ENCODE results near the gene CNBP. TPM values are rescaled to one million over a fixed set of nuclear protein-coding genes. Genes with fewer than 3 reads are reported as not detected.
"Not testable (repeated sequence)": the region's sequence is repeated elsewhere in the genome, so short reads cannot be mapped to it uniquely, and the experiment has no call there.

CNBP gene
- total RNA-seq, 1 experiment from 2014 or later, result 331 TPM

DNA sequence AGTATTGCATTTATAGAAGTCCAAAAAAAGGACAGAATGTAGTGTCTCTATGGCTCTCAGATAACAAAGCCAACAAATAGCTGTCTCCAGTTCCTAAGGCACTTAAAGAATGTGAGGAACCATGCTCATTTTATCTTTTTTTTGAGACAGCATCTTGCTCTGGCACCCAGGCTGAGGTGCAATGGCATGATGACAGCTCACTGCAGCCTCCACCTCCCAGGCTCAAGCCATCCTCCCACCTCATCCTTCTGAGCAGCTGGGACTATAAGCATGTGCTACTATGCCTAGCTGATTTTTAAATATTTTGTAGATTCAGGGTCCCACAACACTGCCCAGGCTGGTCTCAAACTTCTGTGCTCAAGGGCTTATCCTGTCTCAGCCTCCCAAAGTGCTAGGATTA is 38.9 kb downstream of the CNBP start:
- Mint-ChIP-seq H3K4me3 (ENCODE audit: low read depth, unreplicated experiment) (no peak overlapping the region), H3K27ac (ENCODE audit: unreplicated experiment) (no peak overlapping the region), H3K27me3 (ENCODE audit: unreplicated experiment) (no peaks in the 10 kb centered on the region), H3K36me3 (ENCODE audit: insufficient read depth, unreplicated experiment) (peaks cover 49% of the 10 kb centered on the region), H3K9me3 (ENCODE audit: low read depth, unreplicated experiment) (no peaks in the 10 kb centered on the region), H3K4me1 (ENCODE audit: low read depth, unreplicated experiment) (no peaks in the 10 kb centered on the region)
- BruUV-seq (replicated peaks), result no TSS peak
- TF ChIP-seq CTCF (IDR thresholded peaks at IDR 0.05; ENCODE audit: unreplicated experiment), result no peak
- CTCF ChIA-PET, result interaction anchor here (1.2 kb wide), 1 partner anchor 101 kb away, joined by 3 read pairs; no protein-coding TSS in a partner anchor
- intact Hi-C loops (cut with micrococcal nuclease; ENCODE audit: unreplicated experiment), result no loop called here
- no peak for DNase-seq

DNA sequence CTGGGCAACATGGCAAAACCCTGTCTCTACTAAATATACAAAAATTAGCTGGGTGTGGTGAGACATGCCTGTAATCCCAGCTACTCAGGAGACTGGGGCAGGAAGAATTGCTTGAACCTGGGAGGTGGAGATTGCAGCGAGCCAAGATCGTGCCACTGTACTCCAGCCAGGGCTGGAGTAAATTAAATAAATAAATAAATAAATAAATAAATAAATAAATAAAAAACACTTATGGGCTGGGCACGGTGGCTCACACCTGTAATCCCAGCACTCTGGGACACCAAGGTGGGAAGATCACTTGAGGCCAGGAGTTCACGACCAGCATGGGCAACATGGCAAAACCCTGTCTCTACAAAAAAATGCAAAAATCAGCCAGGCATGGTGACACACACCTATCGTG is 42.7 kb downstream of the CNBP start:
- H3K4me1 Mint-ChIP-seq (ENCODE audit: low read depth, unreplicated experiment); CTCF ChIA-PET; H3K27me3 Mint-ChIP-seq (ENCODE audit: unreplicated experiment); DNase-seq; H3K9me3 Mint-ChIP-seq (ENCODE audit: low read depth, unreplicated experiment); intact Hi-C loops (cut with micrococcal nuclease; ENCODE audit: unreplicated experiment); BruUV-seq (replicated peaks); H3K4me3 Mint-ChIP-seq (ENCODE audit: low read depth, unreplicated experiment); H3K27ac Mint-ChIP-seq (ENCODE audit: unreplicated experiment): not testable (repeated sequence)
- H3K36me3 Mint-ChIP-seq (ENCODE audit: insufficient read depth, unreplicated experiment), result peaks cover 63% of the 10 kb centered on the region

- CTCF ChIA-PET, result interaction anchor here (0.8 to 1.2 kb wide), 2 partner anchors 9 to 27 kb away, joined by 4 to 9 read pairs; no protein-coding TSS in a partner anchor
- Mint-ChIP-seq H3K27me3 (ENCODE audit: unreplicated experiment) (no peaks in the 10 kb centered on the region), H3K36me3 (ENCODE audit: insufficient read depth, unreplicated experiment) (peaks cover 61% of the 10 kb centered on the region), H3K4me1 (ENCODE audit: low read depth, unreplicated experiment) (no peaks in the 10 kb centered on the region), H3K9me3 (ENCODE audit: low read depth, unreplicated experiment) (no peaks in the 10 kb centered on the region), H3K27ac (ENCODE audit: unreplicated experiment) (no peak overlapping the region), H3K4me3 (ENCODE audit: low read depth, unreplicated experiment) (no peak overlapping the region)
- no peak for DNase-seq
- intact Hi-C loops (cut with micrococcal nuclease; ENCODE audit: unreplicated experiment), result no loop called here
- BruUV-seq (replicated peaks), result TSS peak; percentile 7
- no peak for TF ChIP-seq CTCF (IDR thresholded peaks at IDR 0.05; ENCODE audit: unreplicated experiment)
Observed at GRCh38 chr3:129139911-129140310, 43.8 kb downstream of the CNBP start.

DNA sequence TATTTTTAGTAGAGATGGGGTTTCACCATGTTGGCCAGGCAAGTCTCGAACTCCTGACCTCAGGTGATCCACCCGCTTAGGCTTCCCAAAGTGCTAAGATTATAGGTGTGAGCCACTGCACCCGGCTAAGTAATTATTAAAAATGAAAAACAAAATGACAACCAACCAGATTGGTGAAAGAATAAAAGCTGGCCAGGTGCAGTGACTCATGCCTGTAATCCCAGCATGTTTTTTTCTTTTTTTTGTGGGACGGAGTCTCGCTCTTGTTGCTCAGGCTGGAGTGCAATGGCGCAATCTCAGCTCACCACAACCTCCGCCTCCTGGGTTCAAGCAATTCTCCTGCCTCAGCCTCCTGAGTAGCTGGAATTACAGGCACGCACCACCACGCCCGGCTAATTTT is 47.4 kb downstream of the CNBP start:
- H3K9me3 Mint-ChIP-seq (ENCODE audit: low read depth, unreplicated experiment); H3K27ac Mint-ChIP-seq (ENCODE audit: unreplicated experiment); BruUV-seq (replicated peaks); DNase-seq; H3K4me1 Mint-ChIP-seq (ENCODE audit: low read depth, unreplicated experiment); H3K4me3 Mint-ChIP-seq (ENCODE audit: low read depth, unreplicated experiment); H3K27me3 Mint-ChIP-seq (ENCODE audit: unreplicated experiment); intact Hi-C loops (cut with micrococcal nuclease; ENCODE audit: unreplicated experiment): not testable (repeated sequence)
- CTCF ChIA-PET, result interaction anchor here (0.7 kb wide), 1 partner anchor 18 kb away, joined by 3 read pairs; no protein-coding TSS in a partner anchor
- H3K36me3 Mint-ChIP-seq (ENCODE audit: insufficient read depth, unreplicated experiment), result peaks cover 57% of the 10 kb centered on the region

DNA sequence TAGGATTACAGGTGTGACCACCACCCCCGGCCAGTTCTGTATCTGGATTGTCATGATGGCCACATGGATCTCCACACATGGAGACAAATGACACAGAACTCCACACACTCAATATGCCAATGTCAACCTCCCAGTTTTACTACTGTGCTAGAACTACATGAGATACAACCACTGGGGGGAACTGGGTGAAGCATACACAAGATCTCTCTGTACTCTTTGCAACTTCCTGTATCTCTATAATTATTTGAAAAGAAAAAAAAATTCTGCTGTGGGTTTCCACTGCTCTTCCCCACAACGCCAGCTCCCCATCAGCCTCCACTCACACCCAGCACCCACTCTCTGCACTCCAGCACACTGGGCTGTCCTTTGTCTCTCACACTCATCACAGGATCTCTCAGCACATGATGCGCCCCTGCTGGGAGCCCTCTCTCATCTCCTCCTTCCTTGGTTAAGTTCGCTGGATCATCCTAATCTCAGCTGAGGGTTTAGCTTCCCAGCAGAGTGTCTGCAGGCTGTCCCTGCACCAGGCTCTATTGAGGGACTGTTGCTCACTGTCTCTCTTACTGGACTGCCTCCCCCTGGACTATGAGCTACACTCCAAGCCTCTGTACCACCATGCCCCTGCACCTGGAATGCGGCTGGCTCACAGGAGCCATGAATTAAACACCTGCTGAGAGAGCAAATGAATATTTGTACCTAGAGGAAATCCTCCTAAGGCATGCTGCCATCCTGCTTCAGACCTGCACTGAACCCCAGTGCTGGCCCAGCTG is 51.4 kb downstream of the CNBP start:
- intact Hi-C loops (cut with micrococcal nuclease; ENCODE audit: unreplicated experiment), result no loop called here
- DNase-seq, result no peak
- CTCF ChIA-PET, result interaction anchor here (1.7 kb wide), 1 partner anchor 113 kb away, joined by 4 read pairs; no protein-coding TSS in a partner anchor
- Mint-ChIP-seq H3K4me3 (ENCODE audit: low read depth, unreplicated experiment) (no peak overlapping the region), H3K27me3 (ENCODE audit: unreplicated experiment) (no peaks in the 10 kb centered on the region), H3K36me3 (ENCODE audit: insufficient read depth, unreplicated experiment) (peaks cover 47% of the 10 kb centered on the region), H3K27ac (ENCODE audit: unreplicated experiment) (no peak overlapping the region), H3K4me1 (ENCODE audit: low read depth, unreplicated experiment) (no peaks in the 10 kb centered on the region), H3K9me3 (ENCODE audit: low read depth, unreplicated experiment) (no peaks in the 10 kb centered on the region)
- BruUV-seq (replicated peaks), result no TSS peak
- no peak for TF ChIP-seq CTCF (IDR thresholded peaks at IDR 0.05; ENCODE audit: unreplicated experiment)
